ENCODE data around the gene CSNK1A1. TPM values are rescaled to one million over a fixed set of nuclear protein-coding genes. Genes with fewer than 3 reads are reported as not detected.

Gene CSNK1A1
- total and polyA plus RNA-seq, 4 donors = 43.0 to 108 (median 78.2) TPM

- Histone ChIP-seq H3K36me3 (ENCODE audit: control insufficient read depth in 4 of 4, insufficient read depth in 3 of 4, low read depth in 1 of 4, low read length in 3 of 4) (peaks cover 7 to 20% (median 9%) of the 10 kb centered on the region in 4 donors), H3K4me1 (ENCODE audit: control insufficient read depth in 4 of 4, insufficient read depth in 4 of 4, low read length in 3 of 4) (peaks cover 12 to 38% (median 26%) of the 10 kb centered on the region in 4 donors), H3K27me3 (ENCODE audit: control insufficient read depth in 4 of 4, insufficient read depth in 4 of 4, low read length in 3 of 4) (no peaks in the 10 kb centered on the region), H3K4me3 (ENCODE audit: low read depth in 1 of 3, low read length in 3 of 3) (no peak overlapping the region), H3K9me3 (ENCODE audit: control insufficient read depth in 4 of 4, low read length in 3 of 4) (no peaks in the 10 kb centered on the region), H3K27ac (ENCODE audit: low read depth in 1 of 2, low read length in 2 of 2) (no peak overlapping the region), H3K9ac (ENCODE audit: low read depth in 1 of 2, low read length in 2 of 2) (no peak overlapping the region)
- TF ChIP-seq FOXA2 (IDR thresholded peaks at IDR 0.05) (no peak), NR2F2 (IDR thresholded peaks at IDR 0.05) (no peak), HNF4A (conservative IDR thresholded peaks at IDR 0.05) (no peak), TAF1 (conservative IDR thresholded peaks at IDR 0.05) (no peak), JUND (IDR thresholded peaks at IDR 0.05) (no peak), ZBTB33 (IDR thresholded peaks at IDR 0.05) (no peak), CTCF (IDR thresholded peaks at IDR 0.05; ENCODE audit: low read depth, low read length, missing input control) (no peak), FOXA1 (IDR thresholded peaks at IDR 0.05) (no peak), HNF4G (IDR thresholded peaks at IDR 0.05) (no peak), MAX (IDR thresholded peaks at IDR 0.05) (no peak), GABPA (IDR thresholded peaks at IDR 0.05 in 1 of 2, conservative IDR thresholded peaks at IDR 0.05 in 1 of 2) (no peak), REST (IDR thresholded peaks at IDR 0.05) (no peak), RAD21 (IDR thresholded peaks at IDR 0.05) (no peak), YY1 (IDR thresholded peaks at IDR 0.05) (no peak), SP1 (IDR thresholded peaks at IDR 0.05) (no peak), EGR1 (IDR thresholded peaks at IDR 0.05; ENCODE audit: low read depth in 2 of 2) (no peak), ATF3 (IDR thresholded peaks at IDR 0.05) (no peak), RXRA (IDR thresholded peaks at IDR 0.05) (no peak)
- DNase-seq (ENCODE audit: low spot score) = no peak
- 68% methylated on average over 8 of the region's 8 CpGs for WGBS
Observed at GRCh38 chr5:149543361-149544027, 7.7 kb downstream of the CSNK1A1 start.

All from liver (tissue), 9 donors.